ENCODE results near the gene MT2A.

Gene MT2A

GRCh38 chr16:56608043-56608875, at the start of gene MT2A:
Gene MT2A, plus strand, starts transcription at chr16:56608584. Its CDS starts 72 bp downstream, at chr16:56608656.
- peak within 1 kb of the TSS in 10 of 11 experiments; percentile 17 to 81 (median 66); a peak in 17 of 22 replicates for H3K27ac ChIP-seq

DNA sequence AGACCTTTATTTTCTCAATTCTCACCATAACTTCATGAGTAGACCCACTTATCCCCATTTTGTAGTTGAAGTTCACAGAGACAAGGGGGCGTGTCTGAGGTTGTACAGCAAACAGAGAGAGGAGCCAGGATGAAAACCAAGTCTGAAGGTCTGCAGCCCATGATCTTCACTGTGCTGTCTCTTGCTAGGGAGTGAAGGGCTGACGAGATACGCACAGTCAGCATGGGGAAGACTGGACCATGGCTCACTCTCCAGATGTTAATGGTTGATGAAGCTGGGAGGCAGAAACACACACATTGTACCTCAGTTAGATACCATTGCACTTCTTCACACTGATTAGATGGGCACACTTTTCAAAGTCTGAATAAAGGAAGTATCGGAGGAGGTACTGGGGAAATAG, 49.3 kb upstream of the MT2A start:
- TF ChIP-seq Cebpa-rat (IDR thresholded peaks at IDR 0.05): no peak
- Histone ChIP-seq H3K27me3 (no peaks in the 10 kb centered on the region), H3K4me2 (no peak overlapping the region), H4K20me1 (no peaks in the 10 kb centered on the region), H3K9me3 (replicated peaks in 1 of 11) (no peaks in the 10 kb centered on the region), H3K9ac (no peak overlapping the region), H3K36me3 (no peaks in the 10 kb centered on the region), H3K4me3 (no peak overlapping the region), H3K4me1 (peaks cover 0 to 17% (median 11%) of the 10 kb centered on the region in 10 experiments; a peak in 13 of 20 replicates), H3K27ac (no peak overlapping the region)

More at GRCh38 chr16:56608043-56608875, at the start of gene MT2A:
- Histone ChIP-seq H3K4me3 (peak within 1 kb of the TSS; percentile 58 to 73 (median 64)), H3K27me3 (no peaks in the 10 kb centered on the region), H4K20me1 (0 out of 22 replicates have a peak, but pooled peaks cover 0 to 6% (median 0%) of the 10 kb centered on the region in 11 experiments), H3K4me2 (peak within 1 kb of the TSS; percentile 96 to 100 (median 99)), H3K36me3 (no peaks in the 10 kb centered on the region), H3K9me3 (replicated peaks in 1 of 11) (no peaks in the 10 kb centered on the region), H3K9ac (peak within 1 kb of the TSS; percentile 51 to 76 (median 68)), H3K4me1 (peaks cover 42 to 54% (median 48%) of the 10 kb centered on the region in 10 experiments)
- no peak for TF ChIP-seq Cebpa-rat (IDR thresholded peaks at IDR 0.05)

- no peak overlapping the region for H3K4me3 ChIP-seq
- H4K20me1 ChIP-seq: no peaks in the 10 kb centered on the region
- peaks cover 0 to 17% (median 11%) of the 10 kb centered on the region in 10 experiments; a peak in 13 of 20 replicates for H3K4me1 ChIP-seq
- no peaks in the 10 kb centered on the region for H3K9me3 ChIP-seq (replicated peaks in 1 of 11)
- H3K27ac ChIP-seq: no peak overlapping the region
- no peak for TF ChIP-seq Cebpa-rat (IDR thresholded peaks at IDR 0.05)
- no peaks in the 10 kb centered on the region for H3K27me3 ChIP-seq
- H3K9ac ChIP-seq: no peak overlapping the region
- H3K4me2 ChIP-seq: peak overlapping the region in 8 of 11 experiments; percentile 12 to 52 (median 28); a peak in 9 of 22 replicates
- H3K36me3 ChIP-seq: no peaks in the 10 kb centered on the region
Observed at GRCh38 chr16:56560447-56560846, 47.9 kb upstream of the MT2A start.

DNA sequence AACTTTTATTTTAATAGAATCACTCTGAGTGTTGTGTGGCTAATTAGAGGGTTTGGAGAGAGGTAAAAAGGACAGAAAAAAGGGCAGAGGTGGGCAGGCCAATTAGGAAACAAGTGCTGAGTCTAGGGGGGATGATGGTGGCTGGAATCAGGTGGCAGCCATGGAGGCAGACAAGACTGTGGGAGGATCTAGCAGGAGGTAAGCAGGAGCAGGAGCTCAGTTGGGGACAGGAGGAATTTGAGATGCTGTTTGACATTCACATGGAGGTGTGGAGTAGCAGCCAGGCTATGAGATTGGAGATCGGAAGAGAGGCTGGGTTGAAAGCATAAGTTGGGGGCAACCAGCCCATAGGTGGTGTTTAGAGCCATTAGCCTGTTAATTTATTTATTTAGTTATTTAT, 47.3 kb upstream of the MT2A start:
- H4K20me1 ChIP-seq: no peaks in the 10 kb centered on the region

GRCh38 chr16:56564793-56565477, 43.4 kb upstream of the MT2A start, which contains the start of gene MT4:
Gene MT4, plus strand, starts transcription at chr16:56565073. Its CDS starts 56 bp downstream, at chr16:56565129.
- no peaks in the 10 kb centered on the region for H3K9me3 ChIP-seq (replicated peaks in 1 of 11)
- H4K20me1 ChIP-seq: no peaks in the 10 kb centered on the region
- H3K4me3 ChIP-seq: no peak within 1 kb of the TSS
- no peaks in the 10 kb centered on the region for H3K27me3 ChIP-seq
- no peaks in the 10 kb centered on the region for H3K36me3 ChIP-seq
- peaks cover 0 to 14% (median 11%) of the 10 kb centered on the region in 10 experiments; a peak in 14 of 20 replicates for H3K4me1 ChIP-seq
- no peak within 1 kb of the TSS for H3K4me2 ChIP-seq
- no peak within 1 kb of the TSS for H3K9ac ChIP-seq
- H3K27ac ChIP-seq: no peak within 1 kb of the TSS
- TF ChIP-seq Cebpa-rat (IDR thresholded peaks at IDR 0.05): no peak

More for the DNA sequence above, 47.3 kb upstream of the MT2A start:
- Histone ChIP-seq H3K4me3 (no peak overlapping the region), H3K9ac (no peak overlapping the region), H3K4me2 (peak overlapping the region in 8 of 11 experiments; percentile 12 to 52 (median 27); a peak in 9 of 22 replicates), H3K36me3 (no peaks in the 10 kb centered on the region), H3K9me3 (replicated peaks in 1 of 11) (no peaks in the 10 kb centered on the region), H3K27me3 (no peaks in the 10 kb centered on the region), H3K27ac (no peak overlapping the region), H3K4me1 (peaks cover 0 to 17% (median 11%) of the 10 kb centered on the region in 10 experiments; a peak in 13 of 20 replicates)
- no peak for TF ChIP-seq Cebpa-rat (IDR thresholded peaks at IDR 0.05)

DNA sequence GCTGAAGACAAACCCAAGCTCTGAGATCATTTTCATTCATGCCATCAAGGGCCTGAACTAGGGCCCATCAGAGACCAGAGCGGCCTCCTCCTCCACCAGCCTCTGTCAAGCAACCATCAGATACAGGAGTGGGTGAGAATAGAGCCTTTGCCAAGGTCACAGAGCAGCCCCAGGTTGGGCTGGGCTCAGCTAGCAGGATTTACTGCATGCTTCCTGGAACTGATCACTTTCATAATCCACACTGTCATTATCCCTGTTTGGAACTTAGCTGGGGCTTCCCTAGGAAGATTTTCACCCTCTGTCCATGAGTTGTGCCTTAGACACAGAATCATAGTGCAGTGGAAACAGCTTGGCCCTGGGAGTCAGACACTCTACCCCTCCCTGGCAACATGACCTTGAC, 38.4 kb upstream of the MT2A start:
- no peak for TF ChIP-seq Cebpa-rat (IDR thresholded peaks at IDR 0.05)
- Histone ChIP-seq H3K4me2 (no peak overlapping the region), H3K9ac (no peak overlapping the region), H3K36me3 (no peaks in the 10 kb centered on the region), H3K4me1 (peaks cover 0 to 5% (median 0%) of the 10 kb centered on the region in 10 experiments; a peak in 2 of 20 replicates), H3K4me3 (no peak overlapping the region), H3K27me3 (no peaks in the 10 kb centered on the region), H3K9me3 (replicated peaks in 1 of 11) (peaks cover 0 to 16% (median 11%) of the 10 kb centered on the region in 11 experiments; a peak in 18 of 22 replicates), H3K27ac (no peak overlapping the region), H4K20me1 (no peaks in the 10 kb centered on the region)

GRCh38 chr16:56571525-56571924, 36.9 kb upstream of the MT2A start:
- H3K27ac ChIP-seq: no peak overlapping the region
- no peaks in the 10 kb centered on the region for H3K27me3 ChIP-seq
- peaks cover 4 to 31% (median 21%) of the 10 kb centered on the region in 11 experiments; a peak in 19 of 22 replicates for H3K9me3 ChIP-seq (replicated peaks in 1 of 11)
- H3K4me1 ChIP-seq: peaks cover 0 to 5% (median 0%) of the 10 kb centered on the region in 10 experiments; a peak in 1 of 20 replicates
- H3K9ac ChIP-seq: no peak overlapping the region
- no peaks in the 10 kb centered on the region for H4K20me1 ChIP-seq
- no peak for TF ChIP-seq Cebpa-rat (IDR thresholded peaks at IDR 0.05)
- no peak overlapping the region for H3K4me3 ChIP-seq
- no peaks in the 10 kb centered on the region for H3K36me3 ChIP-seq
- no peak overlapping the region for H3K4me2 ChIP-seq

- Histone ChIP-seq H4K20me1 (no peaks in the 10 kb centered on the region), H3K4me1 (no peaks in the 10 kb centered on the region), H3K27me3 (no peaks in the 10 kb centered on the region), H3K4me2 (no peak overlapping the region), H3K36me3 (no peaks in the 10 kb centered on the region), H3K4me3 (no peak overlapping the region), H3K9ac (no peak overlapping the region), H3K27ac (no peak overlapping the region), H3K9me3 (replicated peaks in 1 of 11) (peaks cover 21 to 49% (median 29%) of the 10 kb centered on the region in 11 experiments)
- TF ChIP-seq Cebpa-rat (IDR thresholded peaks at IDR 0.05): no peak
Observed at GRCh38 chr16:56574625-56575024, 33.8 kb upstream of the MT2A start.
